ENCODE measurements around the gene NAA11. TPM values are rescaled to one million over a fixed set of nuclear protein-coding genes. Genes with fewer than 3 reads are reported as not detected.

Gene NAA11
- total and polyA plus RNA-seq, 4 donors, result not detected

GRCh38 chr4:79319975-79320374, 5.9 kb downstream of the NAA11 start:
- DNase-seq (no peak), ATAC-seq (ENCODE audit: insufficient read depth, low FRiP score) (no peak)
- no peak overlapping the region for H3K4me3 ChIP-seq
- TF ChIP-seq, protein P1, sequence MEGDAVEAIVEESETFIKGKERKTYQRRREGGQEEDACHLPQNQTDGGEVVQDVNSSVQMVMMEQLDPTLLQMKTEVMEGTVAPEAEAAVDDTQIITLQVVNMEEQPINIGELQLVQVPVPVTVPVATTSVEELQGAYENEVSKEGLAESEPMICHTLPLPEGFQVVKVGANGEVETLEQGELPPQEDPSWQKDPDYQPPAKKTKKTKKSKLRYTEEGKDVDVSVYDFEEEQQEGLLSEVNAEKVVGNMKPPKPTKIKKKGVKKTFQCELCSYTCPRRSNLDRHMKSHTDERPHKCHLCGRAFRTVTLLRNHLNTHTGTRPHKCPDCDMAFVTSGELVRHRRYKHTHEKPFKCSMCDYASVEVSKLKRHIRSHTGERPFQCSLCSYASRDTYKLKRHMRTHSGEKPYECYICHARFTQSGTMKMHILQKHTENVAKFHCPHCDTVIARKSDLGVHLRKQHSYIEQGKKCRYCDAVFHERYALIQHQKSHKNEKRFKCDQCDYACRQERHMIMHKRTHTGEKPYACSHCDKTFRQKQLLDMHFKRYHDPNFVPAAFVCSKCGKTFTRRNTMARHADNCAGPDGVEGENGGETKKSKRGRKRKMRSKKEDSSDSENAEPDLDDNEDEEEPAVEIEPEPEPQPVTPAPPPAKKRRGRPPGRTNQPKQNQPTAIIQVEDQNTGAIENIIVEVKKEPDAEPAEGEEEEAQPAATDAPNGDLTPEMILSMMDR (IDR thresholded peaks at IDR 0.05; ENCODE audit: control extremely low read depth, extremely low read depth), result no peak
- no peaks in the 10 kb centered on the region for H3K27me3 ChIP-seq (ENCODE audit: control insufficient read depth in 3 of 3, insufficient read depth in 3 of 3, low read length in 2 of 3)
- H3K4me1 ChIP-seq (ENCODE audit: control insufficient read depth in 5 of 5, insufficient read depth in 5 of 5, low read length in 5 of 5), result no peaks in the 10 kb centered on the region
- no peak overlapping the region for H3K27ac ChIP-seq (ENCODE audit: low read depth in 1 of 2, low read length in 1 of 2)
- no peak overlapping the region for H3K9ac ChIP-seq (ENCODE audit: insufficient read depth in 1 of 2, low read length in 2 of 2)
- no peaks in the 10 kb centered on the region for H3K36me3 ChIP-seq (ENCODE audit: control insufficient read depth in 4 of 4, insufficient read depth in 4 of 4, low read length in 4 of 4)
- H3K9me3 ChIP-seq (ENCODE audit: control insufficient read depth in 4 of 4, insufficient read depth in 3 of 4, low read length in 3 of 4), result no peaks in the 10 kb centered on the region
- 75 to 76% methylated on average over 4 of the region's 4 CpGs for WGBS, 2 donors

DNA sequence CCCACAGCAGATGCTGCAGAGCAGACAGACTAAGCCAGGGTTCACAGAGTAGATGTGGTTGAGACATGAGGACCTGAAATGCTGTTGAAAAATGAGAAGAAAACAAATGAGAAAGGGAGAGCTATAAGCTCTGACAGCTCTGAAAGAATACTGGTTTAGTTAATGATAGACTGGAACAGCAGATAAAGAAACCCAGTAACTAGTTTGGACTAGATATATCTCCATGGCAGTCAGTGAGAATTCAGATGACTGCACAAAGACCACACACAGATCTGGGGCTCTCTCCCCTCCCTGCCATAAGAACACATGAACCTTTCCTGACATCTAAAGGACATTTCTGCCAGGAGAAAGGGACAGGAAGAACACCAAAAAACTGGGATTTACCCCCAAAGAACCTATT, 8.2 kb downstream of the NAA11 start:
- TF ChIP-seq, protein P1 (IDR thresholded peaks at IDR 0.05; ENCODE audit: control extremely low read depth, extremely low read depth), result no peak
- Histone ChIP-seq H3K9ac (ENCODE audit: insufficient read depth in 1 of 2, low read length in 2 of 2) (no peak overlapping the region), H3K4me1 (ENCODE audit: control insufficient read depth in 5 of 5, insufficient read depth in 5 of 5, low read length in 5 of 5) (no peaks in the 10 kb centered on the region), H3K9me3 (ENCODE audit: control insufficient read depth in 4 of 4, insufficient read depth in 3 of 4, low read length in 3 of 4) (no peaks in the 10 kb centered on the region), H3K36me3 (ENCODE audit: control insufficient read depth in 4 of 4, insufficient read depth in 4 of 4, low read length in 4 of 4) (no peaks in the 10 kb centered on the region), H3K27ac (ENCODE audit: low read depth in 1 of 2, low read length in 1 of 2) (no peak overlapping the region), H3K4me3 (no peak overlapping the region), H3K27me3 (ENCODE audit: control insufficient read depth in 3 of 3, insufficient read depth in 3 of 3, low read length in 2 of 3) (no peaks in the 10 kb centered on the region)
- DNase-seq (no peak), ATAC-seq (ENCODE audit: insufficient read depth, low FRiP score) (no peak)

GRCh38 chr4:79315891-79316290, 10.0 kb downstream of the NAA11 start:
- no peak overlapping the region for H3K27ac ChIP-seq (ENCODE audit: low read depth in 1 of 2, low read length in 1 of 2)
- ATAC-seq (ENCODE audit: insufficient read depth, low FRiP score) (no peak), DNase-seq (no peak)
- H3K4me1 ChIP-seq (ENCODE audit: control insufficient read depth in 5 of 5, insufficient read depth in 5 of 5, low read length in 5 of 5), result no peaks in the 10 kb centered on the region
- H3K9me3 ChIP-seq (ENCODE audit: control insufficient read depth in 4 of 4, insufficient read depth in 3 of 4, low read length in 3 of 4), result no peaks in the 10 kb centered on the region
- WGBS, 2 donors, result 76 to 83% methylated on average over 2 of the region's 2 CpGs
- H3K27me3 ChIP-seq (ENCODE audit: control insufficient read depth in 3 of 3, insufficient read depth in 3 of 3, low read length in 2 of 3), result no peaks in the 10 kb centered on the region
- TF ChIP-seq, protein P1 (IDR thresholded peaks at IDR 0.05; ENCODE audit: control extremely low read depth, extremely low read depth), result no peak
- H3K36me3 ChIP-seq (ENCODE audit: control insufficient read depth in 4 of 4, insufficient read depth in 4 of 4, low read length in 4 of 4), result no peaks in the 10 kb centered on the region
- H3K9ac ChIP-seq (ENCODE audit: insufficient read depth in 1 of 2, low read length in 2 of 2), result no peak overlapping the region
- no peak overlapping the region for H3K4me3 ChIP-seq

GRCh38 chr4:79311279-79311678, 14.6 kb downstream of the NAA11 start:
- 93 to 94% methylated on average over 1 of the region's 1 CpG for WGBS, 2 donors
- TF ChIP-seq, protein P1 (IDR thresholded peaks at IDR 0.05; ENCODE audit: control extremely low read depth, extremely low read depth), result no peak
- DNase-seq, result no peak
- no peaks in the 10 kb centered on the region for H3K9me3 ChIP-seq (ENCODE audit: control insufficient read depth in 4 of 4, insufficient read depth in 3 of 4, low read length in 3 of 4)
- no peaks in the 10 kb centered on the region for H3K27me3 ChIP-seq (ENCODE audit: control insufficient read depth in 3 of 3, insufficient read depth in 3 of 3, low read length in 2 of 3)
- ATAC-seq (ENCODE audit: insufficient read depth, low FRiP score), result no peak
- no peak overlapping the region for H3K9ac ChIP-seq (ENCODE audit: insufficient read depth in 1 of 2, low read length in 2 of 2)
- H3K27ac ChIP-seq (ENCODE audit: low read depth in 1 of 2, low read length in 1 of 2), result no peak overlapping the region
- H3K4me3 ChIP-seq, result no peak overlapping the region
- no peaks in the 10 kb centered on the region for H3K36me3 ChIP-seq (ENCODE audit: control insufficient read depth in 4 of 4, insufficient read depth in 4 of 4, low read length in 4 of 4)
- no peaks in the 10 kb centered on the region for H3K4me1 ChIP-seq (ENCODE audit: control insufficient read depth in 5 of 5, insufficient read depth in 5 of 5, low read length in 5 of 5)

Measured in lung (tissue), 12 donors.